Measurements from ENCODE around the gene GHRHR.

- TF ChIP-seq, protein P1, sequence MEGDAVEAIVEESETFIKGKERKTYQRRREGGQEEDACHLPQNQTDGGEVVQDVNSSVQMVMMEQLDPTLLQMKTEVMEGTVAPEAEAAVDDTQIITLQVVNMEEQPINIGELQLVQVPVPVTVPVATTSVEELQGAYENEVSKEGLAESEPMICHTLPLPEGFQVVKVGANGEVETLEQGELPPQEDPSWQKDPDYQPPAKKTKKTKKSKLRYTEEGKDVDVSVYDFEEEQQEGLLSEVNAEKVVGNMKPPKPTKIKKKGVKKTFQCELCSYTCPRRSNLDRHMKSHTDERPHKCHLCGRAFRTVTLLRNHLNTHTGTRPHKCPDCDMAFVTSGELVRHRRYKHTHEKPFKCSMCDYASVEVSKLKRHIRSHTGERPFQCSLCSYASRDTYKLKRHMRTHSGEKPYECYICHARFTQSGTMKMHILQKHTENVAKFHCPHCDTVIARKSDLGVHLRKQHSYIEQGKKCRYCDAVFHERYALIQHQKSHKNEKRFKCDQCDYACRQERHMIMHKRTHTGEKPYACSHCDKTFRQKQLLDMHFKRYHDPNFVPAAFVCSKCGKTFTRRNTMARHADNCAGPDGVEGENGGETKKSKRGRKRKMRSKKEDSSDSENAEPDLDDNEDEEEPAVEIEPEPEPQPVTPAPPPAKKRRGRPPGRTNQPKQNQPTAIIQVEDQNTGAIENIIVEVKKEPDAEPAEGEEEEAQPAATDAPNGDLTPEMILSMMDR (IDR thresholded peaks at IDR 0.05; ENCODE audit: borderline replicate concordance, extremely low read depth, low read length, poor library complexity, severe bottlenecking), result no peak
- no peak for TF ChIP-seq EZH2 (IDR thresholded peaks at IDR 0.05; ENCODE audit: borderline replicate concordance, low read depth, low read length, severe bottlenecking)
Measured at GRCh38 chr7:30930621-30931020, 33.1 kb upstream of the GHRHR start.
